Activated CD4-positive, alpha-beta memory T cell treated with anti-CD3 and anti-CD28 coated beads, Interleukin-2, amount 10 ng/mL, durations not matched to agents 7 days and 5 days (primary cell): ENCODE measurements around the gene ISM1. TPM values are rescaled to one million over a fixed set of nuclear protein-coding genes. Genes with fewer than 3 reads are reported as not detected.
"Not testable (repeated sequence)": the region's sequence is repeated elsewhere in the genome, so short reads cannot be mapped to it uniquely, and the experiment has no call there.

Experiments
- CTCF ChIA-PET: fragments of 350-600 bp; sonication (Branson Sonifier 250); formaldehyde crosslinking; loops from one replicate; lab custom pipeline; 2021; ENCODE audit warnings: antibody characterized with exemption, inconsistent platforms; lab: Charles Lee
- POLR2A ChIA-PET: fragments of 350-600 bp; sonication (Branson Sonifier 250); formaldehyde crosslinking; loops from one replicate; lab custom pipeline; 2021; ENCODE audit warnings: antibody characterized with exemption; lab: Charles Lee
- DNase-seq: peaks from one replicate; pipeline ENCODE4 v3.0.0-alpha.2; 2020
- H3K27ac Mint-ChIP-seq: one replicate; pipeline ENCODE4 v1.8.0; 2021; ENCODE audit warnings: mild to moderate bottlenecking, mixed read lengths
- H3K27me3 Mint-ChIP-seq: one replicate; pipeline ENCODE4 v1.8.0; 2021; ENCODE audit warnings: mixed read lengths
- H3K36me3 Mint-ChIP-seq: one replicate; pipeline ENCODE4 v1.8.0; 2021; ENCODE audit warnings: low read depth, mixed read lengths
- H3K4me1 Mint-ChIP-seq: one replicate; pipeline ENCODE4 v1.8.0; 2021; ENCODE audit warnings: mixed read lengths
- H3K4me3 Mint-ChIP-seq: one replicate; pipeline ENCODE4 v1.8.0; 2021; ENCODE audit warnings: mild to moderate bottlenecking, mixed read lengths
- H3K9me3 Mint-ChIP-seq: one replicate; pipeline ENCODE4 v1.8.0; 2021; ENCODE audit warnings: mixed read lengths
- total RNA-seq, 2 experiments: library from RNA; stranded (reverse); gene quantifications; one replicate each; pipeline ENCODE4 v1.2.3, GENCODE V29; 2021

Gene ISM1
- total RNA-seq, 2 experiments from 2014 or later, result not detected

DNA sequence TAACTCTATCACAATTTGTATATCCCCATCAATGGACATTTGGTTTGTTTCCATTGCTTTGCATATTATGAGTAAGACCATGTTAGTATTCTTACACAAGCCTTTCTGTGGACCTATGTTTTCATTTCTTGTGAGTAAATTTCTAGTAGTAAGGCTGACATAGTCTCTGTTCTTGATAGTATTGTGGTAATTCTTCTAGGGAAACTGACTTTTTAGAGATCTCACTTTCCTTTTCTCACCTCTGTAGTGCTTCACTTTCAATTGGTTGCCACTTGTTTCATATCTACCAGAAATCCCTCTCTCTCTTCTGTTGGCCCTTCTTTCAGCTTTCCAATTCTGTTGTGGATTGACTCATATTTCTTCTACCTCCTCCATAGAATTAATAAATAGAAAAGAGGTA, 8.5 kb downstream of the ISM1 start:
- Mint-ChIP-seq H3K4me3 (no peak overlapping the region), H3K27ac (no peak overlapping the region), H3K27me3 (peaks cover 16% of the 10 kb centered on the region), H3K4me1 (peaks cover 36% of the 10 kb centered on the region), H3K36me3 (peaks cover 4% of the 10 kb centered on the region), H3K9me3 (peaks cover 4% of the 10 kb centered on the region)
- ChIA-PET POLR2A (interaction anchor here (2.4 kb wide), 1 partner anchor 19 kb away, joined by 8 read pairs; no protein-coding TSS in a partner anchor), CTCF (no interaction called here)
- DNase-seq, result no peak

DNA sequence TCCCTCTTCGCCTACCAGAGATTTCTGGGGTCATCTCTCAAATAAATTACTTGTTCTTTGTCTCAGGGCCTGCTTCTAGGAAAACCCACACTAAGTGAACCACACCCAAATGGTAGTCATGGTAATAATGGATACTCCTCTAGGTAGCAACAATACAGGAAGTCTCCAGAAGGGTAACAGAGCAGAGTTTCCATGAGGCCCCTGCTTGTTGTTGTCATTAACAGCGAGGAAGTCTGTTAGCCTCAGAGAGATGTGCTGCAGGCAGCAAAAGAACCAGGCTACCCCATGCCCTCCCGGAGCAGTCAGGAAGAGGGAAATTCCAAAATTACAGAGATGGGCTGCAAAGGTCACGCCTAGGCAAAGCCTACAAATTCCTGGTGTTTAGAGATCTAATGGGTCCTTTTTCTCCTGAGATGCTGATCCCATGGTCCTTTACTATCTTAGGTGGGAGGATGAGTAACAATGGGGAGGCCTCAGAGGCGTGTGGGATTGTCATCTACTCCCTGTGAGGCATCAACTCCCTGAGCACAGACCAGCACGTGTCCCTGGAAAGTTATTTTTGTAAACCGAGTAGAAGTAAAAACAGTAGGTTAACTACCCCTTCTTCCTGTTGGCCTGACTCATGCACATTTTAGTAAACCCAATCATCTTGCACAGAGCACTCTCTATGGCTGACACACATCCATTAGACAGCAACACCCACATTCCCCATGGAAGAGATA, 10.1 kb downstream of the ISM1 start:
- Mint-ChIP-seq H3K36me3 (peaks cover 4% of the 10 kb centered on the region), H3K9me3 (peaks cover 4% of the 10 kb centered on the region), H3K27me3 (peaks cover 14% of the 10 kb centered on the region), H3K4me1 (peaks cover 36% of the 10 kb centered on the region), H3K27ac (peak overlapping the region; percentile 66), H3K4me3 (peak overlapping the region; percentile 28)
- peak; percentile 56 for DNase-seq
- ChIA-PET CTCF (no interaction called here), POLR2A (no interaction called here)

DNA sequence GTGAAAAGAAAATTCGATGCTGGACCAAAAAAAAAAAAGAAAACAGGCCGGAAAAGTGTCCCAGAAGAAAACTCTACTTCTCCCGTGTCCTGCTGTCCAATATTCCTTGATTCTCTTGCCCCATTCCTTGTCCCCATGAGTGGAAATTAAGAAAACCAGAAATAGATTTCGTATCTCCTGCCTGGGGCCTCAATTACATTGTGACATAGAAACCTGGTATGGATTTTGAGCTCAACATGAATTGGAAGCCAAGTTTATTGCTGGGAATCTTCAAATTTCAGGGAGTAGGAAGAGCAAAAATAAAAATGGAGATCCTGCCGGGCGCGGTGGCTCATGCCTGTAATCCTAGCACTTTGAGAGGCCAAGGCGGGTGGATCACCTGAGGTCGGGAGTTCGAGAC, 11.9 kb downstream of the ISM1 start:
- H3K36me3 Mint-ChIP-seq, result peaks cover 2% of the 10 kb centered on the region
- H3K27me3 Mint-ChIP-seq, result peaks cover 7% of the 10 kb centered on the region
- peaks cover 36% of the 10 kb centered on the region for H3K4me1 Mint-ChIP-seq
- no peak overlapping the region for H3K4me3 Mint-ChIP-seq
- H3K27ac Mint-ChIP-seq, result no peak overlapping the region
- H3K9me3 Mint-ChIP-seq, result no peaks in the 10 kb centered on the region
- ChIA-PET CTCF (no interaction called here), POLR2A (no interaction called here)
- no peak for DNase-seq

DNA sequence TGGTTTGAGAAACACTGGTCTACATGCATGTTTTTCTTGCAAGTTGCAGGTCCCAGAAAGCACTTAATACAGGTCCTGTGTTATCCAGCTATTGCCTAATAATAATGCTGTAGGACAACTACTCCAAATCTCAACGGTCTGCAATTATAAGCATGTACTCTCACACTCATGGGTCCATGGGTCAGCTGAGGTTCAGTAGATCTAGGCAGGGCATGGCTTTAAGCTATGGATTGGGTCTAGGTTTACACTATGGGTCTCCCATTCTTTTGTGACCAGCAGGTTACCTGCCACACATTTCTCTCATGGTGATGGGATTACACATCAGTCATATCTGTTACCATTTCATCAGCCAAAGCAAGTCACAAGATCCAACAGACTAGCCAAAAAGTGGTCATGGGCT, 13.9 kb downstream of the ISM1 start:
- POLR2A ChIA-PET, result no interaction called here
- CTCF ChIA-PET, result no interaction called here
- H3K27me3 Mint-ChIP-seq, result peaks cover 7% of the 10 kb centered on the region
- H3K27ac Mint-ChIP-seq, result no peak overlapping the region
- peaks cover 21% of the 10 kb centered on the region for H3K4me1 Mint-ChIP-seq
- no peak overlapping the region for H3K4me3 Mint-ChIP-seq
- H3K36me3 Mint-ChIP-seq, result no peaks in the 10 kb centered on the region
- no peak for DNase-seq
- H3K9me3 Mint-ChIP-seq, result no peaks in the 10 kb centered on the region

DNA sequence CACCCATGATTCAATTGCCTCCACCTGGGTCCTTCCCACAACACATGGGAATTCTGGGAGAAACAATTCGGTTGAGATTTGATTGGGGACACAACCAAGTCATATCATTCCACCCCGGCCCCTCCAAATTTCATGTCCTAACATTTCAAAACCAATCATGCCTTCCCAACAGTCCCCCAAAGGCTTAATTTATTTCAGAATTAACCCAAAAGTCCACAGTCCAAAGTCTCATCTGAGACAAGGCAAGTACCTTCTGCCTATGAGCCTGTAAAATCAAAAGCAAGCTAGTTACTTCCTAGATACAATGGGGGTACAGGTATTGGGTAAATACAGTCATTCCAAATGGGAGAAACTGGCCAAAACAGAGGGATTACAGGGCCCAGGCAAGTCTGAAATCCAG, 15.3 kb downstream of the ISM1 start:
- H3K9me3 Mint-ChIP-seq, DNase-seq, H3K27ac Mint-ChIP-seq, CTCF ChIA-PET, POLR2A ChIA-PET, H3K36me3 Mint-ChIP-seq, H3K4me1 Mint-ChIP-seq, H3K4me3 Mint-ChIP-seq, H3K27me3 Mint-ChIP-seq: not testable (repeated sequence)

DNA sequence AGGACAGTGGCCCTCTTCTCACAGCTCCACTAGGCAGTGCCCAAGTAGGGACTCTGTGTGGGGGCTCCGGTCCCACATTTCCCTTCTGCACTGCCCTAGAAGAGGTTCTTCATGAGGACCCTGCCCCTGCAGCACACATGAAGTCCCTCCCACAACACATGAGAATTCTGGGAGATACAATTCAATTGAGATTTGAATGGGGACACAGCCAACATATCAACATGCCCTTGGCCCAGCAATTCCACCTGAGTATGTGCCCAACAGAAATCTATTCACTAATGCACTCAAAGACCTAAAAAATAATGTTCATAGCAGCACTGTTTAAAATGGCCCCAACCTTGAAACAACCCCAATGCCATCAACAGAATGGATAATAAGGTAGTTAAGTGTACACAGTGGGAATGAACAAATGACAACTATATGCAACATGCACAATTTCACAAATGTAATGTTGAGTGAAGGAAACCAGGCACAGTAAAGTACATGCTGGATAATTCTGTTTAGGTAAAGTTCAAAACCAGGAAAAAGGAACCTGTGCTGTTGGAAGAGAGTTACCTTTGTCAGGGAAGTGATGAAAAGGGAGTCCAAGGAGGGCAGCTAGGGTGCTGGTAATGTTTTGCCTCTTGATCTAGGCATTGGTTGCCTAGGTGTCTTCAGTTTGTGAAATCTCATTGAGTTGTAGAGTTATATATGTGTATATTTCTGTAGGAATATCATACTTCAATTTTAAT, 16.1 kb downstream of the ISM1 start:
- no peak overlapping the region for H3K27ac Mint-ChIP-seq
- peaks cover 5% of the 10 kb centered on the region for H3K27me3 Mint-ChIP-seq
- no peaks in the 10 kb centered on the region for H3K9me3 Mint-ChIP-seq
- H3K4me3 Mint-ChIP-seq, result no peak overlapping the region
- ChIA-PET POLR2A (no interaction called here), CTCF (no interaction called here)
- DNase-seq, result no peak
- H3K4me1 Mint-ChIP-seq, result peaks cover 1% of the 10 kb centered on the region
- no peaks in the 10 kb centered on the region for H3K36me3 Mint-ChIP-seq

DNA sequence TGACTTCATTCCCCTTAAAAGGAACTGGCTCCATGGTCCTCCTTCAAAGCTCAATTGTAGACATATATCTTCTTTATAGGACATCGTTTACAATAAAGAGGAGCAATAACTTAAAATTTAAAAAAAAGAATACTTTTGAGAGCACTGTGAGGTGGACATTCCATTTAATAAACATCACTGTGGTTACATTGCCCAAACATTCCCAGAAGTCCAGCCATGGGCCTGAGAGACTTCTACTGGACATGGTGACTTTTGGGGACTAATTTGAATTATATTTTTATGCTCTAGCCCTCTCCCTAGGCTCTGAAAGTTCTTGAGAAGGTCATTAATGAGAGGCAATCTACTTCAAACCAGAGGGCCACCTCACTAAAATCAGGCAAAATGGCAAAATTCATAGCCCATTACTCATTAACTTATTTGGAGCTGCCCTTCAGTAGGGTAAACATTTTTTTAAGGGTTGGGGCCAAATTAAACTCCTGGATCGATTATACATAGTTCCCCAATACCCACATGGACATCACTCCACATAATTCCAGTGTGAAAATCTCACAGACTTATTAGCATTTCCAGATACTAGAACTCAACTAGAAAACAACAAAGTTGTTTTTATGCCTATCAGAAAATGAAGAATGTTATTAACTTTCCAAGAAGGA, 17.1 kb downstream of the ISM1 start:
- Mint-ChIP-seq H3K4me3 (no peak overlapping the region), H3K27me3 (peaks cover 5% of the 10 kb centered on the region), H3K9me3 (no peaks in the 10 kb centered on the region), H3K4me1 (no peaks in the 10 kb centered on the region), H3K36me3 (no peaks in the 10 kb centered on the region), H3K27ac (no peak overlapping the region)
- ChIA-PET CTCF (no interaction called here), POLR2A (no interaction called here)
- DNase-seq, result no peak

DNA sequence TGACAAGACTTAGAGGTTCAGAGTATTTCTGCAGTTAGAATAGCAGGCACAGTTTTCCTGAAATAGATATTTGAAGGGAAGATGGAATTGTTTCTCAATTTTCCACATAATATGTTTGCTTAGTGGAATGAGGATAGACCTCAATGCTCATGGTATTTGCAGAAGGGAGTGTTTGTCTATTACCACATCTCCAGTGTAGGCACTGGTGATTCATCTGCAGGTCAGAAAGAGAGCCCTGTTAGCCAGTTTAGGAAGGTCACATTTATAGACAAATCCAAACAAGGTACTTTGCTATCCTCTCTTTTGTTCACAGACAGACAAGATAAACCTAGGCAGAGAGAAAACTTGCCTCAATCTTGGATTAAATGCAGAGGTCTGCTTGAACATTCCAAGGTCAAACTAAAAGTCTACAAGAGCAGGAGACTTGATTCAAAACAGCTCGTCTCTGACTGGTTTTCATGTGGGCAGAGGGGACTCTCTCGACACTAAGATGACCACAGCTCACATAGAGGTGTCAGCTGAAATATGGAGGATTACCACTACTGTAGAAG, 22.8 kb downstream of the ISM1 start:
- Mint-ChIP-seq H3K4me1 (peaks cover 25% of the 10 kb centered on the region), H3K4me3 (no peak overlapping the region), H3K9me3 (no peaks in the 10 kb centered on the region), H3K36me3 (no peaks in the 10 kb centered on the region), H3K27me3 (peaks cover 7% of the 10 kb centered on the region), H3K27ac (no peak overlapping the region)
- CTCF ChIA-PET, result no interaction called here
- POLR2A ChIA-PET, result no interaction called here
- no peak for DNase-seq

DNA sequence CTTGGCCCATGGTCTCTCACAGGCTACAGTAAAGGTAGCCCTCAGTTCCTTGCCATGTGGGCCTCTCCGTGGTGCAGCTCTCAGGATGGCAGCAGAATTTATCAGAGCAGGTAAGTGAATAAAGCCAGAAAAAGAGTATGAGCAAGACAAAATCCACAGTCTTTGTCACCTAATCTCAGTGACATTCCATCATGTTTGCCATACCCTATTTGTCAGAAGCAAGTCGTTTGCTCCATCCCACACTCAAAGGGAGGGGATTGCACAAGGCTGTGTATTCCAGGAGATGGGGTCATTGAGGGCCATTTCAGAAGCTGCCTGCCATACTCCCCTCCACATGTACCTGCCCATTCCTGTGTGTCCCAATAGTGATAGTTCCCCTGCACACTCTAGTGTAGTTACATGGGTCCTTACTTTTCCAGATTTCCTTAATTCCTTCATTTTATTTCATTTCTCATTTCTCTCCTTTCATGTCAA, 24.2 kb downstream of the ISM1 start:
- Mint-ChIP-seq H3K9me3 (no peaks in the 10 kb centered on the region), H3K27ac (no peak overlapping the region), H3K27me3 (peaks cover 7% of the 10 kb centered on the region), H3K36me3 (no peaks in the 10 kb centered on the region), H3K4me1 (peaks cover 25% of the 10 kb centered on the region), H3K4me3 (no peak overlapping the region)
- DNase-seq, result no peak
- CTCF ChIA-PET, result no interaction called here
- POLR2A ChIA-PET, result no interaction called here

DNA sequence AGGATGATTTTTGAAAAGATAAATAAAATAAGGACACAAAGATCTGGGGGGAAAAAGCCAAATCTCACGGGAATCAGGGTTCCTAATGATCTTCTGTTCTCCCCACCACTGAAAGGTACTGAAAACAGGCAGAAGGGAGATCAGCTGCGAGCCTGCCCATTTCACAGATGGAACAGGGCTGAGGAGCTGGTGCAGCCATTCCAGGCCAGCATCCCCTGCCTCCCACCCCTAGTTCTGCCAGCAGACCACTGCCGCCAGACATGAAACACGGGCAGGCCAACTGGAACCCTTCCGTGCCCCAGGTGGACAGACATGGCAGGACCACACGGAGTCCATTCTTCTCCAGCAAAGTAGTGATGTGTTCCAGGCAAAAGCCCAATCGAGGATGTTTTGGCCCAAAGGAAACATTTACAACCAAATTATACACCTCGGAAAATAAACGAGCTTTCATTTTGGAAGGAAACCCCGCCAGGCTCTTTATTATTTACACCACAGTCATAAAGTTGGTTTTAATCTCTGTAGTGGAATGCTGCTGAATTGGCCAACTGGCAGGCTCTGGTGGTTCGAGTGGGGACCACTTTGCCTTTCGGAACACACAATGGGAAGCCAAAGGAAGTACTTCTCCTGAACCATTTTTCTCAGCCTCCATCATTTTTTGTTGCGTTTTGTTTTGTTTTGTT, 28.2 kb downstream of the ISM1 start:
- H3K9me3 Mint-ChIP-seq, result no peaks in the 10 kb centered on the region
- peaks cover 9% of the 10 kb centered on the region for H3K27me3 Mint-ChIP-seq
- peaks cover 25% of the 10 kb centered on the region for H3K4me1 Mint-ChIP-seq
- no peak for DNase-seq
- POLR2A ChIA-PET, result interaction anchor here (0.7 to 2.1 kb wide), 2 partner anchors 20 to 34 kb away, joined by 4 to 8 read pairs; no protein-coding TSS in a partner anchor
- H3K36me3 Mint-ChIP-seq, result no peaks in the 10 kb centered on the region
- H3K27ac Mint-ChIP-seq, result no peak overlapping the region
- H3K4me3 Mint-ChIP-seq, result no peak overlapping the region
- CTCF ChIA-PET, result interaction anchor here (1.1 kb wide), 1 partner anchor 9 kb away, joined by 3 read pairs; no protein-coding TSS in a partner anchor

DNA sequence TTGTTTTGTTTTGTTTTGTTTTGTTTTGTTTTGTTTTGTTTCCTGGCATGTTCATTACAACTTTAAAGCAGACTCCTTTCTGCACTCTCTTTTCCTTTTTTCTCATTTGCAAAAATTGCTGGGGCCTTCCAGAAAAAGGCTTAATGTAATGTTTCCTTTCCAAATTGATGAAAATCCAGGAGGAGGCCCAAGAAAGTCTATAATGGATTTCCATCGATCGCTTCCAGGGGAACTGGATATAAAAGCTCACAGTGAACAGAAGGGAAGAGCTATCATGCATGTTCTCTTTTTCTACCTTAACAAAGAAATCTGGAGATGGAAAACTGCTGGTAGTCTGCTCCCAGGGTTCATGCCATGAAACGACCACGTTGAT, 28.7 kb downstream of the ISM1 start:
- ChIA-PET CTCF (interaction anchor here (1.1 kb wide), 1 partner anchor 9 kb away, joined by 3 read pairs; no protein-coding TSS in a partner anchor), POLR2A (interaction anchor here (0.7 kb wide), 1 partner anchor 34 kb away, joined by 4 read pairs; no protein-coding TSS in a partner anchor)
- no peaks in the 10 kb centered on the region for H3K9me3 Mint-ChIP-seq
- H3K36me3 Mint-ChIP-seq, result no peaks in the 10 kb centered on the region
- no peak overlapping the region for H3K27ac Mint-ChIP-seq
- no peak for DNase-seq
- no peak overlapping the region for H3K4me3 Mint-ChIP-seq
- H3K4me1 Mint-ChIP-seq, result peaks cover 25% of the 10 kb centered on the region
- H3K27me3 Mint-ChIP-seq, result peaks cover 6% of the 10 kb centered on the region

DNA sequence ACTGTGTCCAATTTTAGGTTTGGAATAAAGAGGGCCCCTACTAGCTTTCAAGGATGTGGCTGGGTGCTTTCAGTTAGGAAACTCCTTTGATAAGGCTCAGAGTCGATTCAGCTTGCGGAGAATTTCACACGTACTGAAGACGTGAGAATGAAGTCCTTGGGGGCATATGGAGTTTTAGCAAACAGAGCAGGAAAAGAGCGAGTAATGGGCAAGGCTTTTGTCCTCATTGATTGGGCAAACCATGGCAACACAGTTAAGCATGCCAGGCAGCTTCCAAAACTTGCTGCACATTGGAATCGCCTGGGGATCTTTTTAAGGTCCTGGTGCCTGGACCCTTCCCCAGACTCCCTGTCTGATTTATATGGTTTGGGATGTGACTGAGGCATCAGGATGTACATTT, 29.2 kb downstream of the ISM1 start:
- Mint-ChIP-seq H3K4me1 (peaks cover 25% of the 10 kb centered on the region), H3K27me3 (peaks cover 6% of the 10 kb centered on the region), H3K36me3 (no peaks in the 10 kb centered on the region), H3K9me3 (no peaks in the 10 kb centered on the region), H3K27ac (no peak overlapping the region), H3K4me3 (no peak overlapping the region)
- no peak for DNase-seq
- CTCF ChIA-PET, result interaction anchor here (1.1 kb wide), 1 partner anchor 8 kb away, joined by 3 read pairs; no protein-coding TSS in a partner anchor
- POLR2A ChIA-PET, result no interaction called here
